A549 (cell line): ENCODE measurements around the gene HES4.

Experiments
- BCL3 ChIP-seq: fragments of >200 bp; sonication (Bioruptor Twin); formaldehyde crosslinking; IDR thresholded peaks from 3 replicates; pipeline ENCODE4 v1.6.1; 2016
- BHLHE40 ChIP-seq: IDR thresholded peaks from 2 replicates; pipeline ENCODE4 v1.6.1; 2012; ENCODE audit warnings: low read depth, low read length, inconsistent platforms
- CHD2 ChIP-seq: fragments of 150-350 bp; IDR thresholded peaks from 2 replicates; pipeline ENCODE4 v1.6.1; 2014; ENCODE audit warnings: low read length; ENCODE audit not compliant: partially characterized antibody
- CTCF ChIP-seq: fragments of >200 bp; sonication (Bioruptor Twin); formaldehyde crosslinking; IDR thresholded peaks from 3 replicates; pipeline ENCODE4 v1.5.1; 2016
- EP300 ChIP-seq, 2 experiments: fragments of >200 bp; sonication (Bioruptor Twin); formaldehyde crosslinking; IDR thresholded peaks; 2 replicates in 1 of 2; 3 replicates in 1 of 2; pipeline ENCODE4 v1.6.1; 2016 to 2017
- FOSL2 ChIP-seq, 2 experiments: fragments of 450-650 bp in 1 of 2; fragments of >200 bp in 1 of 2; sonication (Bioruptor Twin) in 1 of 2; formaldehyde crosslinking; IDR thresholded peaks; 2 replicates each; pipeline versions ENCODE4 v1.5.0 to v1.6.1; 2016 to 2020; ENCODE audit warnings: mild to moderate bottlenecking in 1 of 2, moderate library complexity in 1 of 2
- HOXA7 ChIP-seq: fragments of 250-450 bp; sonication (Bioruptor Pico); IDR thresholded peaks from 2 replicates; pipeline ENCODE4 v1.5.0; 2020; ENCODE audit warnings: mild to moderate bottlenecking, moderate library complexity
- PHF8 ChIP-seq: fragments of 200-600 bp; sonication (generic); IDR thresholded peaks from 2 replicates; pipeline ENCODE4 v1.6.1; 2016; ENCODE audit warnings: low read depth, mild to moderate bottlenecking, antibody characterized with exemption, moderate library complexity, borderline replicate concordance
- POLR2A ChIP-seq: IDR thresholded peaks from 2 replicates; pipeline ENCODE4 v1.6.1; 2012; ENCODE audit warnings: mild to moderate bottlenecking, low read length
- RAD21 ChIP-seq, 2 experiments: fragments of >200 bp in 1 of 2; sonication (Bioruptor Twin) in 1 of 2; formaldehyde crosslinking in 1 of 2; IDR thresholded peaks in 1 of 2; conservative IDR thresholded peaks in 1 of 2; 2 replicates in 1 of 2; 3 replicates in 1 of 2; pipeline ENCODE4 v1.6.1; 2012 to 2018; ENCODE audit warnings: inconsistent platforms in 1 of 2
- RCOR1 ChIP-seq: fragments of 150-350 bp; IDR thresholded peaks from 2 replicates; pipeline ENCODE4 v1.6.1; 2014; ENCODE audit warnings: antibody characterized with exemption, low read length, low read depth
- USF2 ChIP-seq: fragments of 450-650 bp; IDR thresholded peaks from 2 replicates; pipeline ENCODE4 v1.6.1; 2014; ENCODE audit warnings: antibody characterized with exemption

- no peak for TF ChIP-seq CTCF
- TF ChIP-seq PHF8 = no peak
- TF ChIP-seq BCL3 = no peak
- TF ChIP-seq EP300 (IDR thresholded peaks at IDR 0.05) = no peak
- no peak for TF ChIP-seq FOSL2 (IDR thresholded peaks at IDR 0.05)
- no peak for TF ChIP-seq FOSL2 (CRISPR knock-in tag; IDR thresholded peaks at IDR 0.05)
- no peak for TF ChIP-seq POLR2A
- TF ChIP-seq BHLHE40 = no peak
- no peak for TF ChIP-seq CHD2
- TF ChIP-seq RAD21 (conservative IDR thresholded peaks at IDR 0.05 in 1 of 2, IDR thresholded peaks at IDR 0.05 in 1 of 2) = no peak
- no peak for TF ChIP-seq RCOR1
- no peak for TF ChIP-seq HOXA7 (CRISPR knock-in tag)
- TF ChIP-seq USF2 = no peak
Measured at GRCh38 chr1:1043411-1043810, 43.5 kb upstream of the HES4 start.
